MCF 10A (cell line): Measurements from ENCODE around the gene SYT6. TPM values are rescaled to one million over a fixed set of nuclear protein-coding genes. Genes with fewer than 3 reads are reported as not detected.
"Not testable (repeated sequence)": the region's sequence is repeated elsewhere in the genome, so short reads cannot be mapped to it uniquely, and the experiment has no call there.

Source experiments
- BruUV-seq: library from RNA; stranded (reverse); fragments of 400-500 nt; replicated peaks from 2 replicates; lab custom pipeline; 2021; lab: Mats Ljungman, UMichigan
- CTCF ChIA-PET: fragments of 300-600 bp; sonication (Branson Sonifier 250); formaldehyde crosslinking; extraction: SDS; loops from one replicate; lab custom pipeline; 2021; ENCODE audit warnings: antibody characterized with exemption, inconsistent platforms; lab: Yijun Ruan, JAX
- POLR2A ChIA-PET: fragments of 300-600, 350-650 bp; sonication (Branson Sonifier 250); formaldehyde crosslinking; extraction: SDS; loops from one replicate; lab custom pipeline; 2020; ENCODE audit warnings: antibody characterized with exemption, inconsistent platforms; lab: Yijun Ruan, JAX
- DNase-seq: peaks from one replicate; pipeline ENCODE4 v3.0.0-alpha.2; 2018; ENCODE audit not compliant: unreplicated experiment
- H3K27ac Mint-ChIP-seq: one replicate; pipeline ENCODE4 v1.8.0; 2022; ENCODE audit warnings: mild to moderate bottlenecking, low read depth, mixed read lengths; ENCODE audit not compliant: unreplicated experiment
- H3K27me3 Mint-ChIP-seq: one replicate; pipeline ENCODE4 v1.8.0; 2022; ENCODE audit warnings: mixed read lengths; ENCODE audit not compliant: insufficient read depth, unreplicated experiment
- H3K36me3 Mint-ChIP-seq: one replicate; pipeline ENCODE4 v1.8.0; 2022; ENCODE audit warnings: mild to moderate bottlenecking, moderate library complexity, mixed read lengths; ENCODE audit not compliant: insufficient read depth, unreplicated experiment
- H3K4me1 Mint-ChIP-seq: one replicate; pipeline ENCODE4 v1.8.0; 2022; ENCODE audit warnings: mixed read lengths; ENCODE audit not compliant: insufficient read depth, unreplicated experiment
- H3K4me3 Mint-ChIP-seq: one replicate; pipeline ENCODE4 v1.8.0; 2022; ENCODE audit warnings: mild to moderate bottlenecking, moderate library complexity, mixed read lengths; ENCODE audit not compliant: unreplicated experiment
- H3K9me3 Mint-ChIP-seq: one replicate; pipeline ENCODE4 v1.8.0; 2022; ENCODE audit warnings: mixed read lengths; ENCODE audit not compliant: unreplicated experiment
- intact Hi-C: fragments of 100-400 bp; cut with micrococcal nuclease; formaldehyde crosslinking; loops from 2 replicates; pipeline ENCODE4 v1.14.1; 2022
- total RNA-seq: library from RNA; stranded (reverse); gene quantifications from 2 replicates; pipeline ENCODE4 v1.2.3, GENCODE V29; 2022
- TF ChIP-seq, protein P1 (sequence below): fragments of 200-600 bp; IDR thresholded peaks from one replicate; pipeline ENCODE4 v1.8.0; 2022; ENCODE audit warnings: antibody characterized with exemption, mild to moderate bottlenecking; ENCODE audit not compliant: unreplicated experiment

Gene SYT6
- total RNA-seq, 1 experiment from 2014 or later = not detected

DNA sequence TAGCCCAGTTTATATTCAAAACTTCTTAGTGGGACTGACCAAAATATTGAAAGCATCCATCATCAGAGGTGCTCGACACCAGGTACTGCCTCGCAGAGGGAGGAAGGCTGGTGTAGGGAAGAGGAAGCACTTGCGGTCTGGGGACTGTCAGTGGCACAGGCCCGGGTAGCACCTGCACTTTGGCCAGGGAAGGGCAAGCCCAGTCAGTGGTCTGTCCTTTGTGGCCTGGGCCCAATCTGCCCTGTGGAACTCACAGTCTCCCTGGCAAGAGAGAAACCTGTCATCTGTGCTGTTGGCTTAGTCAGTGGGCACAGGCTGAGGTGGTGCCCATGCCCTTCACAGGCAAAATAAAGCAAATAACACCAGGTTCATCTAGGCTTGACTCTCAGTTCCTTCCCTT, 77.4 kb downstream of the SYT6 start:
- Mint-ChIP-seq H3K27me3 (peaks cover 13% of the 10 kb centered on the region), H3K4me1 (no peaks in the 10 kb centered on the region), H3K4me3 (no peak overlapping the region), H3K36me3 (no peaks in the 10 kb centered on the region), H3K9me3 (peaks cover 9% of the 10 kb centered on the region), H3K27ac (no peak overlapping the region)
- intact Hi-C loops = no loop called here
- POLR2A ChIA-PET = no interaction called here
- TF ChIP-seq, protein P1, sequence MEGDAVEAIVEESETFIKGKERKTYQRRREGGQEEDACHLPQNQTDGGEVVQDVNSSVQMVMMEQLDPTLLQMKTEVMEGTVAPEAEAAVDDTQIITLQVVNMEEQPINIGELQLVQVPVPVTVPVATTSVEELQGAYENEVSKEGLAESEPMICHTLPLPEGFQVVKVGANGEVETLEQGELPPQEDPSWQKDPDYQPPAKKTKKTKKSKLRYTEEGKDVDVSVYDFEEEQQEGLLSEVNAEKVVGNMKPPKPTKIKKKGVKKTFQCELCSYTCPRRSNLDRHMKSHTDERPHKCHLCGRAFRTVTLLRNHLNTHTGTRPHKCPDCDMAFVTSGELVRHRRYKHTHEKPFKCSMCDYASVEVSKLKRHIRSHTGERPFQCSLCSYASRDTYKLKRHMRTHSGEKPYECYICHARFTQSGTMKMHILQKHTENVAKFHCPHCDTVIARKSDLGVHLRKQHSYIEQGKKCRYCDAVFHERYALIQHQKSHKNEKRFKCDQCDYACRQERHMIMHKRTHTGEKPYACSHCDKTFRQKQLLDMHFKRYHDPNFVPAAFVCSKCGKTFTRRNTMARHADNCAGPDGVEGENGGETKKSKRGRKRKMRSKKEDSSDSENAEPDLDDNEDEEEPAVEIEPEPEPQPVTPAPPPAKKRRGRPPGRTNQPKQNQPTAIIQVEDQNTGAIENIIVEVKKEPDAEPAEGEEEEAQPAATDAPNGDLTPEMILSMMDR = no peak
- no TSS peak for BruUV-seq
- CTCF ChIA-PET = no interaction called here
- DNase-seq = no peak

DNA sequence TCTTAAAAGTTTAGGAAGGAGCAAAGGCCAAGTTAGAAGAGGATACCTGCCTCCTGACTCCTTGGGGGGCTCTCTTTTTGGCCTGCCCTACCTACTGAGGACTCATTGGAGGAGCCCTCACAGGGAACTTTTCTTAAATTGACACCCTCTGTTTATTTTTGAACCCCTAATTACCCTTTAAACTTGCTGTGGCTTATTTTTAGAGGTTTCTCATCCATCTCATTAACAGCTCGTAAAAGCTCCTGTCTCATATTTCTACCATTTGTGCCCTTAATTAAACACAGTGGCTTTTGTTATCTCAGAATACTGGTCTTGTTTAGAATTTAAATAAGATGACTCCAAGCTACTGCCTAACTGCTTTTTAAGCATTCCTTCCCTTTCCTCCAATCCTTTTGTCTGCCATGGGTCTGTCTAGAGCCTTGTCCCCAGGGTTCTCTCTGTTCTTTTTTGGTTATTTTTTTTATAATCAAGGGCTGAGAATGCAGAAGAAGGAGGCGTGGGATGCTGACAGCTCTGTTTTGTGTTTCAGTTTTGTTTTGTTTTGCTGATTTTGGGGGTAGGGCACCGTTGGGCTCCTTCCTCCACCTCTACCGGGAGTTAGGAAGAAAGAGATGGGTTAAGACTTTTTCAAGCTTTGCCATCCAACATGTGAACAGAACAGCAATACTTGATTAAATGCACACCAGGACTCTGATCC, 78.0 kb downstream of the SYT6 start:
- POLR2A ChIA-PET = no interaction called here
- no peak overlapping the region for H3K4me3 Mint-ChIP-seq

DNA sequence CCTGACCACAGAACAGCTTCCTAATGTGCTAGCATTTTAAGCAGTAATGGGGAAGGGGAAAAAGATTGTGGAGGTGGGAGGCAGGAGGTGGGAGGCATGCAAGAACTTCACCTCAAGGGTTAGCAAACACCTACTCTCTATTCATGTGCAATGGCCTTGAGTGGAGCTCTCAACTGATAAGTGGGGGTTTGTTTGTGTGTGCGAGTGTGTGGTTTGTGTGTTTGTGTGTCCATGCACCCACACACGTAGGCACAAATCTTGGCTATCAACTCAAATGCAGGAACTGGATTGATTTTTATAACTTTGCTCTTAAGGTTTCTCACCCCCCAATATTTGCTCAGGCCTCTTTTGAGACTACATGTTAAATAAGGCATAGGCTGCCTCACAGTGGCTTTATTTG, 78.6 kb downstream of the SYT6 start:
- Mint-ChIP-seq H3K36me3 (no peaks in the 10 kb centered on the region), H3K27me3 (peaks cover 13% of the 10 kb centered on the region), H3K9me3 (peaks cover 9% of the 10 kb centered on the region), H3K4me1 (no peaks in the 10 kb centered on the region), H3K4me3 (no peak overlapping the region), H3K27ac (no peak overlapping the region)
- POLR2A ChIA-PET = no interaction called here
- TF ChIP-seq, protein P1 = no peak
- CTCF ChIA-PET = no interaction called here
- intact Hi-C loops = no loop called here
- no peak for DNase-seq
- no TSS peak for BruUV-seq

More for the DNA sequence above, 78.0 kb downstream of the SYT6 start:
- no peak for DNase-seq
- Mint-ChIP-seq H3K4me1 (no peaks in the 10 kb centered on the region), H3K36me3 (no peaks in the 10 kb centered on the region), H3K27ac (no peak overlapping the region), H3K27me3 (peaks cover 13% of the 10 kb centered on the region), H3K9me3 (peaks cover 9% of the 10 kb centered on the region)
- CTCF ChIA-PET = no interaction called here
- TF ChIP-seq, protein P1 = no peak
- intact Hi-C loops = no loop called here
- BruUV-seq = no TSS peak

DNA sequence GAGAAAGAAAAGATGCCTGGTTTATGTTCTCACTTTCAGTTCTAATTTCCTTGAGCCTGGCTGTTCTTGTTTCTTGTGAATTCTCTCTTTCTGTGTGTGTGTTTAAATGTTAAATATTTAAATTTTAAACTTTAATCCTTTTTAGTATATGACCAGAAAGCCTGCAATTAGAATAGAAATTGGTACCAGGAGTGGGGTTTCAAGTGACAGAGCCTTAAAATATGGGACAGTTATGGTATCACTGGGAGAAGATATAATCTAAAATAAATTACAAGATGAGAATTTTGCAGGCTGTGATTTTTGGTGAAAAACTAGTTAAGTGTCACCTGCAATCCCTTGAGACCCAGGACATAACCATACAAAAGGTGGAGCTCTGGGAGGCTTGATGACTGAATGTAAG, 81.4 kb downstream of the SYT6 start:
- TF ChIP-seq, protein P1 = no peak
- ChIA-PET POLR2A (no interaction called here), CTCF (interaction anchor here (0.5 to 0.9 kb wide), 3 partner anchors 17 to 56 kb away, joined by 3 read pairs; no protein-coding TSS in a partner anchor)
- no peaks in the 10 kb centered on the region for H3K36me3 Mint-ChIP-seq
- H3K4me3 Mint-ChIP-seq = no peak overlapping the region
- intact Hi-C loops = no loop called here
- H3K4me1 Mint-ChIP-seq = no peaks in the 10 kb centered on the region
- no TSS peak for BruUV-seq
- H3K9me3 Mint-ChIP-seq = peaks cover 9% of the 10 kb centered on the region
- no peak overlapping the region for H3K27ac Mint-ChIP-seq
- no peak for DNase-seq
- peaks cover 3% of the 10 kb centered on the region for H3K27me3 Mint-ChIP-seq

DNA sequence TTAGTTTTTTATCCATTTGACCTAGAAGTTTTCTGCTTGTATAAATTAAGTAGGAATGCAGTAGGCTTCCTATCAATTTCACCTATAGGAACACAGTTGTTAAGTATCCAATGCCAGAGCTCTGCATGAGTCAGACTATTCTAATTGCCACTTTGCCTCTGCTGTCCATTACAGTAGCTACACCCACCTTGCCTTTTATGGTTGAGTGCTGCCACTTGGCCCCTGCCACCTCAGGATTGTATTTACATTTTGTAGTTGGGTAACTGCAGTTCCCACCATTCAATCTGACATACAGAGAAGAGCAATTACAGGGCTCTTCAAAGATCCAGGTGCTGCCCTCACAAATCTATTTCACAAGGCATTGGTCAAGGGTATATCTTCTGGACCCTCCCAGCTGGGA, 83.9 kb downstream of the SYT6 start:
- BruUV-seq, H3K27ac Mint-ChIP-seq, DNase-seq, H3K36me3 Mint-ChIP-seq, H3K27me3 Mint-ChIP-seq, H3K4me3 Mint-ChIP-seq, intact Hi-C loops, POLR2A ChIA-PET, H3K4me1 Mint-ChIP-seq, H3K9me3 Mint-ChIP-seq: not testable (repeated sequence)
- CTCF ChIA-PET = interaction anchor here (0.6 kb wide), 1 partner anchor 195 kb away, joined by 3 read pairs; no protein-coding TSS in a partner anchor

DNA sequence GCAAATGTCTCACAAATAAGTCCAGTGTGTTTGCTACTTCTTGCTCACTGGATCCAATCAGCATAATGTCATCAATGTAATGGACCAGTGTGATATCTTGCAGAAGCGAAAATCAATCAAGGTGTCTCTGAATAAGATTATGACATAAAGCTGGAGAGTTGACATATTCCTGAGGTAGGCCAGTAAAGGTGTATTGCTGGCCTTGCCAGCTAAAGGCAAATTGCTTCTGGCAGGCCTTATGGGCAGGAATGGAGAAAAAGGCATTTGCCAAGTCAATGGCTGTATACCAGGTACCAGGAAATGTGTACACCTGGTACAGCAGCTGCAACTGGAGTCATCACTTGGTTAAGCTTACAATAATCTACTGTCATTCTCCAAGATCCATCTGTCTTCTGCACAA, 85.0 kb downstream of the SYT6 start:
- DNase-seq, H3K36me3 Mint-ChIP-seq, POLR2A ChIA-PET, intact Hi-C loops, H3K4me1 Mint-ChIP-seq, H3K27ac Mint-ChIP-seq, BruUV-seq, H3K4me3 Mint-ChIP-seq, H3K9me3 Mint-ChIP-seq: not testable (repeated sequence)
- H3K27me3 Mint-ChIP-seq = peaks cover 14% of the 10 kb centered on the region
- CTCF ChIA-PET = interaction anchor here (0.5 kb wide), 1 partner anchor 574 kb away, joined by 3 read pairs; no protein-coding TSS in a partner anchor
